Measurements from ENCODE around the gene PLXNC1. TPM values are rescaled to one million over a fixed set of nuclear protein-coding genes. Genes with fewer than 3 reads are reported as not detected.

Gene PLXNC1
- total and polyA plus RNA-seq, 3 donors from 2014 or later, result 36.5 to 201 (median 96.5) TPM

GRCh38 chr12:94271351-94271750, 123.0 kb downstream of the PLXNC1 start:
- DNase-seq, result no peak
- TF ChIP-seq POLR2A (IDR thresholded peaks at IDR 0.05) (no peak), CTCF (IDR thresholded peaks at IDR 0.05) (no peak)
- no peak overlapping the region for H3K4me3 ChIP-seq
- H3K36me3 ChIP-seq (ENCODE audit: low read depth, missing control alignments), result no peaks in the 10 kb centered on the region
- no peaks in the 10 kb centered on the region for H3K4me1 ChIP-seq
- intact Hi-C loops (cut with DNase I; ENCODE audit: low total_unique reads), result no loop called here
- H3K9me3 ChIP-seq, result no peaks in the 10 kb centered on the region
- no peaks in the 10 kb centered on the region for H3K27me3 ChIP-seq
- H3K27ac ChIP-seq, result no peak overlapping the region
- WGBS, 2 donors, result 80 to 81% methylated on average over 6 of the region's 6 CpGs

- intact Hi-C loops (cut with DNase I; ENCODE audit: low total_unique reads), result no loop called here
- no peak overlapping the region for H3K4me3 ChIP-seq
- 93 to 95% methylated on average over 3 to 5 of the region's 5 CpGs for WGBS, 2 donors
- no peak for DNase-seq
- H3K36me3 ChIP-seq (ENCODE audit: low read depth, missing control alignments), result no peaks in the 10 kb centered on the region
- H3K4me1 ChIP-seq, result no peaks in the 10 kb centered on the region
- no peaks in the 10 kb centered on the region for H3K9me3 ChIP-seq
- no peak overlapping the region for H3K27ac ChIP-seq
- no peaks in the 10 kb centered on the region for H3K27me3 ChIP-seq
- TF ChIP-seq POLR2A (IDR thresholded peaks at IDR 0.05) (no peak), CTCF (IDR thresholded peaks at IDR 0.05) (no peak)
These were observed 123.9 kb downstream of the PLXNC1 start for GRCh38 chr12:94272280-94272679.

GRCh38 chr12:94273272-94273671, 124.9 kb downstream of the PLXNC1 start:
- no peak for DNase-seq
- Histone ChIP-seq H3K4me1 (no peaks in the 10 kb centered on the region), H3K9me3 (no peaks in the 10 kb centered on the region), H3K27me3 (no peaks in the 10 kb centered on the region), H3K27ac (no peak overlapping the region), H3K36me3 (ENCODE audit: low read depth, missing control alignments) (no peaks in the 10 kb centered on the region), H3K4me3 (no peak overlapping the region)
- intact Hi-C loops (cut with DNase I; ENCODE audit: low total_unique reads), result no loop called here
- TF ChIP-seq CTCF (IDR thresholded peaks at IDR 0.05), result no peak
- 81 to 92% methylated on average over 3 of the region's 3 CpGs for WGBS, 2 donors

- H3K4me1 ChIP-seq, result no peaks in the 10 kb centered on the region
- TF ChIP-seq POLR2A (IDR thresholded peaks at IDR 0.05), result no peak
- no peak for TF ChIP-seq CTCF (IDR thresholded peaks at IDR 0.05)
- H3K27me3 ChIP-seq, result no peaks in the 10 kb centered on the region
- no peak overlapping the region for H3K4me3 ChIP-seq
- no peak for DNase-seq
- no peaks in the 10 kb centered on the region for H3K36me3 ChIP-seq (ENCODE audit: low read depth, missing control alignments)
- H3K27ac ChIP-seq, result no peak overlapping the region
- H3K9me3 ChIP-seq, result no peaks in the 10 kb centered on the region
- WGBS, 2 donors, result 62 to 78% methylated on average over 6 of the region's 6 CpGs
- intact Hi-C loops (cut with DNase I; ENCODE audit: low total_unique reads), result no loop called here
These were observed 128.3 kb downstream of the PLXNC1 start for GRCh38 chr12:94276725-94277124.

GRCh38 chr12:94277426-94278000, 129.1 kb downstream of the PLXNC1 start:
- no peaks in the 10 kb centered on the region for H3K4me1 ChIP-seq
- no peaks in the 10 kb centered on the region for H3K36me3 ChIP-seq (ENCODE audit: low read depth, missing control alignments)
- no peaks in the 10 kb centered on the region for H3K9me3 ChIP-seq
- 58 to 77% methylated on average over 8 to 9 of the region's 9 CpGs for WGBS, 2 donors
- TF ChIP-seq POLR2A (IDR thresholded peaks at IDR 0.05), result no peak
- TF ChIP-seq CTCF (IDR thresholded peaks at IDR 0.05), result no peak
- H3K4me3 ChIP-seq, result no peak overlapping the region
- no peaks in the 10 kb centered on the region for H3K27me3 ChIP-seq
- intact Hi-C loops (cut with DNase I; ENCODE audit: low total_unique reads), result no loop called here
- no peak overlapping the region for H3K27ac ChIP-seq
- DNase-seq, result no peak
